GM21526 (cell line): ENCODE measurements around the gene ANKMY1.

Experiments used
- ATAC-seq: cut with Tn5 transposase; IDR thresholded peaks from one replicate; pipeline ENCODE4 v1.9.1; 2021; ENCODE audit warnings: moderate library complexity; ENCODE audit not compliant: unreplicated experiment, low FRiP score

Gene ANKMY1

GRCh38 chr2:240440251-240440650, 117.5 kb downstream of the ANKMY1 start:
- no peak for ATAC-seq

- no peak for ATAC-seq
Observed at GRCh38 chr2:240439698-240440151, 118.1 kb downstream of the ANKMY1 start.

GRCh38 chr2:240438810-240439697, 118.7 kb downstream of the ANKMY1 start:
- no peak for ATAC-seq

GRCh38 chr2:240437861-240438809, 119.7 kb downstream of the ANKMY1 start:
- no peak for ATAC-seq

- ATAC-seq = no peak
Observed at GRCh38 chr2:240437551-240437860, 120.3 kb downstream of the ANKMY1 start.

- no peak for ATAC-seq
Observed at GRCh38 chr2:240436683-240437550, 120.9 kb downstream of the ANKMY1 start.

- peak; percentile 23 for ATAC-seq
Observed at GRCh38 chr2:240435948-240436682, 121.7 kb downstream of the ANKMY1 start.

- peak; percentile 46 for ATAC-seq
Observed at GRCh38 chr2:240435457-240435947, 122.3 kb downstream of the ANKMY1 start, which contains the start of gene GPC1. Gene GPC1, plus strand, starts transcription at chr2:240435663. Its CDS starts 256 bp downstream, at chr2:240435919.

GRCh38 chr2:240434728-240435456, 122.9 kb downstream of the ANKMY1 start:
- ATAC-seq = peak; percentile 38

- ATAC-seq = no peak
Observed at GRCh38 chr2:240433973-240434727, 123.6 kb downstream of the ANKMY1 start.

GRCh38 chr2:240432820-240433801, 124.7 kb downstream of the ANKMY1 start:
- no peak for ATAC-seq

- no peak for ATAC-seq
Observed at GRCh38 chr2:240432430-240432819, 125.4 kb downstream of the ANKMY1 start.

GRCh38 chr2:240431661-240432424, 125.9 kb downstream of the ANKMY1 start:
- ATAC-seq = no peak

- ATAC-seq = no peak
Observed at GRCh38 chr2:240431271-240431660, 126.5 kb downstream of the ANKMY1 start.

- ATAC-seq = no peak
Observed at GRCh38 chr2:240430595-240430994, 127.2 kb downstream of the ANKMY1 start.

- ATAC-seq = no peak
Observed at GRCh38 chr2:240429872-240430491, 127.8 kb downstream of the ANKMY1 start.
